Chondrocyte (in vitro differentiated cells): Measurements from ENCODE around the gene MED9. TPM values are rescaled to one million over a fixed set of nuclear protein-coding genes. Genes with fewer than 3 reads are reported as not detected.
A peak's percentile ranks its signal among the peaks of the same experiment; 100 is the strongest.
"Not testable (repeated sequence)": the region's sequence is repeated elsewhere in the genome, so short reads cannot be mapped to it uniquely, and the experiment has no call there.

Experiments used
- DNase-seq: peaks from one replicate; pipeline ENCODE4 v3.0.0; 2021; ENCODE audit warnings: mixed read lengths, low spot score
- H3K27ac Mint-ChIP-seq: one replicate; pipeline ENCODE4 v1.8.0; 2021; ENCODE audit warnings: mild to moderate bottlenecking, moderate library complexity, mixed read lengths; ENCODE audit not compliant: unreplicated experiment
- H3K27me3 Mint-ChIP-seq: 2 replicates; pipeline ENCODE4 v1.8.0; 2021; ENCODE audit warnings: low read depth, mixed read lengths
- H3K36me3 Mint-ChIP-seq: 2 replicates; pipeline ENCODE4 v1.8.0; 2021; ENCODE audit warnings: low read depth, mixed read lengths
- H3K4me1 Mint-ChIP-seq: 2 replicates; pipeline ENCODE4 v1.8.0; 2021; ENCODE audit warnings: low read depth, mild to moderate bottlenecking, mixed read lengths
- H3K4me3 Mint-ChIP-seq: one replicate; pipeline ENCODE4 v1.8.0; 2021; ENCODE audit warnings: mild to moderate bottlenecking, moderate library complexity, mixed read lengths; ENCODE audit not compliant: unreplicated experiment
- H3K9me3 Mint-ChIP-seq: 2 replicates; pipeline ENCODE4 v1.8.0; 2021; ENCODE audit warnings: low read depth, mixed read lengths
- total RNA-seq: library from RNA; stranded (reverse); gene quantifications from 3 replicates; pipeline ENCODE4 v1.2.1, GENCODE V29; 2021
- TF ChIP-seq, protein P1 (sequence below): fragments of 200-600 bp; sonication (generic); IDR thresholded peaks from 2 replicates; pipeline ENCODE4 v1.5.0; 2021; ENCODE audit warnings: antibody characterized with exemption, mild to moderate bottlenecking, moderate library complexity

MED9 gene
- total RNA-seq, 1 donor from 2014 or later: 7.9 TPM

- no peak overlapping the region for H3K27ac Mint-ChIP-seq
Measured at GRCh38 chr17:17479209-17479608, 2.4 kb downstream of the MED9 start.

GRCh38 chr17:17480593-17481148, 3.9 kb downstream of the MED9 start:
- DNase-seq: no peak
- Mint-ChIP-seq H3K4me1 (peaks cover 32% of the 10 kb centered on the region), H3K4me3 (no peak overlapping the region), H3K27ac (no peak overlapping the region), H3K36me3 (no peaks in the 10 kb centered on the region), H3K27me3 (no peaks in the 10 kb centered on the region), H3K9me3 (no peaks in the 10 kb centered on the region)
- TF ChIP-seq, protein P1, sequence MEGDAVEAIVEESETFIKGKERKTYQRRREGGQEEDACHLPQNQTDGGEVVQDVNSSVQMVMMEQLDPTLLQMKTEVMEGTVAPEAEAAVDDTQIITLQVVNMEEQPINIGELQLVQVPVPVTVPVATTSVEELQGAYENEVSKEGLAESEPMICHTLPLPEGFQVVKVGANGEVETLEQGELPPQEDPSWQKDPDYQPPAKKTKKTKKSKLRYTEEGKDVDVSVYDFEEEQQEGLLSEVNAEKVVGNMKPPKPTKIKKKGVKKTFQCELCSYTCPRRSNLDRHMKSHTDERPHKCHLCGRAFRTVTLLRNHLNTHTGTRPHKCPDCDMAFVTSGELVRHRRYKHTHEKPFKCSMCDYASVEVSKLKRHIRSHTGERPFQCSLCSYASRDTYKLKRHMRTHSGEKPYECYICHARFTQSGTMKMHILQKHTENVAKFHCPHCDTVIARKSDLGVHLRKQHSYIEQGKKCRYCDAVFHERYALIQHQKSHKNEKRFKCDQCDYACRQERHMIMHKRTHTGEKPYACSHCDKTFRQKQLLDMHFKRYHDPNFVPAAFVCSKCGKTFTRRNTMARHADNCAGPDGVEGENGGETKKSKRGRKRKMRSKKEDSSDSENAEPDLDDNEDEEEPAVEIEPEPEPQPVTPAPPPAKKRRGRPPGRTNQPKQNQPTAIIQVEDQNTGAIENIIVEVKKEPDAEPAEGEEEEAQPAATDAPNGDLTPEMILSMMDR: no peak

More at GRCh38 chr17:17479209-17479608, 2.4 kb downstream of the MED9 start:
- Mint-ChIP-seq H3K27me3 (peaks cover under 1% of the 10 kb centered on the region), H3K9me3 (no peaks in the 10 kb centered on the region), H3K4me1 (peaks cover 30% of the 10 kb centered on the region), H3K4me3 (no peak overlapping the region), H3K36me3 (no peaks in the 10 kb centered on the region)
- TF ChIP-seq, protein P1: no peak
- no peak for DNase-seq

DNA sequence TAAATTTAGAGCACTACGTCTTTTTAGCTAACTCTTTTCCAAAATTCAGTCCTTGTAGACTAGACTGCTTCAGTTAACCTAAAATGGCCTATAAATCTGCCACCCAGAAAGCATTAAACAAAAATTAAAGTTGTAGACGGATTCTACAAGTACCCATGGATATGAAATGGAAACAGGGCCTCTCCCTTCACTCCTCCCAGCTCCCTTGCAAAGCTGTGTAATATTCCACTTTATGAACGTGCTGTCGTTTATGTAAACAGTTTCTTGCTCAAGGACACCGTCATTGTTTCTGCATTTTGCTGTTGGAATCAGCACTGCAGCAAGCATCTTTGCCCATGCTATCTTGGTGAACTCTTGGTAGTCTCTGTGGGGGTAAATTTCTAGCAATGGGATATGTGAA, 5.1 kb downstream of the MED9 start:
- TF ChIP-seq, protein P1: no peak
- H3K36me3 Mint-ChIP-seq: no peaks in the 10 kb centered on the region
- H3K27me3 Mint-ChIP-seq: no peaks in the 10 kb centered on the region
- DNase-seq: no peak
- peaks cover 32% of the 10 kb centered on the region for H3K4me1 Mint-ChIP-seq
- no peaks in the 10 kb centered on the region for H3K9me3 Mint-ChIP-seq
- no peak overlapping the region for H3K27ac Mint-ChIP-seq
- H3K4me3 Mint-ChIP-seq: no peak overlapping the region

- peaks cover 8% of the 10 kb centered on the region for H3K36me3 Mint-ChIP-seq
- TF ChIP-seq, protein P1: no peak
- DNase-seq: peak; percentile 49
- no peaks in the 10 kb centered on the region for H3K27me3 Mint-ChIP-seq
- H3K27ac Mint-ChIP-seq: no peak overlapping the region
- no peak overlapping the region for H3K4me3 Mint-ChIP-seq
- H3K9me3 Mint-ChIP-seq: no peaks in the 10 kb centered on the region
- H3K4me1 Mint-ChIP-seq: peaks cover 13% of the 10 kb centered on the region
Measured at GRCh38 chr17:17484451-17484899, 7.7 kb downstream of the MED9 start.

- Mint-ChIP-seq H3K9me3 (no peaks in the 10 kb centered on the region), H3K27me3 (no peaks in the 10 kb centered on the region), H3K4me1 (peaks cover 12% of the 10 kb centered on the region), H3K36me3 (peaks cover 8% of the 10 kb centered on the region), H3K4me3 (no peak overlapping the region), H3K27ac (no peak overlapping the region)
- TF ChIP-seq, protein P1: no peak
- peak; percentile 29 for DNase-seq
Measured at GRCh38 chr17:17485420-17485819, 8.6 kb downstream of the MED9 start.

- not testable (repeated sequence) for H3K9me3 Mint-ChIP-seq, H3K4me3 Mint-ChIP-seq, H3K4me1 Mint-ChIP-seq, H3K27ac Mint-ChIP-seq, H3K36me3 Mint-ChIP-seq, H3K27me3 Mint-ChIP-seq
- DNase-seq: peak; percentile 65
Measured at GRCh38 chr17:17486416-17486815, 9.6 kb downstream of the MED9 start.
